Erythroblast (primary cell): ENCODE data around the gene ACP5.
A peak's percentile ranks its signal among the peaks of the same experiment; 100 is the strongest.
"Not testable (repeated sequence)": the region's sequence is repeated elsewhere in the genome, so short reads cannot be mapped to it uniquely, and the experiment has no call there.

Experiments
- DNase-seq, 2 experiments: peaks; one replicate each; lab custom pipeline; 2025; lab: John Stamatoyannopoulos, UW
- GATA1 ChIP-seq: IDR thresholded peaks from 2 replicates; pipeline ENCODE4 v1.6.1; 2011; ENCODE audit warnings: low read depth, mild to moderate bottlenecking, control low read depth, low read length, moderate library complexity
- POLR2A ChIP-seq: IDR thresholded peaks from 2 replicates; pipeline ENCODE4 v1.6.1; 2011; ENCODE audit warnings: mild to moderate bottlenecking, low read length

Gene ACP5

GRCh38 chr19:11577451-11578257 lies at the start of gene ACP5:
Gene ACP5 (minus strand): TSS chr19:11577645. CDS start chr19:11577317, 328 bp downstream.
- TF ChIP-seq GATA1 (no peak), POLR2A (no peak)
- no peak for DNase-seq

GRCh38 chr19:11626252-11626651 lies 48.8 kb upstream of the ACP5 start:
- TF ChIP-seq GATA1 = no peak
- TF ChIP-seq POLR2A = no peak
- no peak for DNase-seq

- DNase-seq = no peak
- TF ChIP-seq POLR2A (no peak), GATA1 (no peak)
These were observed 46.6 kb upstream of the ACP5 start for GRCh38 chr19:11624069-11624463.

- not testable (repeated sequence) for DNase-seq
These were observed 45.0 kb upstream of the ACP5 start for GRCh38 chr19:11622401-11622800.

GRCh38 chr19:11620553-11620952 lies 43.1 kb upstream of the ACP5 start:
- no peak for TF ChIP-seq GATA1
- no peak for TF ChIP-seq POLR2A
- no peak for DNase-seq

- peak in 1 of 2 experiments; percentile 38 for DNase-seq
- TF ChIP-seq POLR2A = no peak
- TF ChIP-seq GATA1 = no peak
These were observed 40.0 kb upstream of the ACP5 start for GRCh38 chr19:11617180-11618062.

GRCh38 chr19:11612816-11613511 lies 35.5 kb upstream of the ACP5 start:
- no peak for DNase-seq
- TF ChIP-seq GATA1 (no peak), POLR2A (no peak)

GRCh38 chr19:11611730-11612129 lies 34.3 kb upstream of the ACP5 start:
- no peak for DNase-seq
- TF ChIP-seq POLR2A (no peak), GATA1 (no peak)

- no peak for TF ChIP-seq GATA1
- peak; percentile 18 for TF ChIP-seq POLR2A
- DNase-seq = no peak
These were observed 29.0 kb upstream of the ACP5 start for GRCh38 chr19:11606484-11606883.

- DNase-seq = not testable (repeated sequence)
These were observed 22.3 kb upstream of the ACP5 start for GRCh38 chr19:11599704-11600103.

- TF ChIP-seq GATA1 = no peak
- TF ChIP-seq POLR2A = no peak
- DNase-seq = no peak
These were observed 21.3 kb upstream of the ACP5 start for GRCh38 chr19:11598746-11599145.

- TF ChIP-seq GATA1 = no peak
- no peak for TF ChIP-seq POLR2A
- DNase-seq = peak in 1 of 2 experiments; percentile 56
These were observed 20.6 kb upstream of the ACP5 start for GRCh38 chr19:11598103-11598483.

GRCh38 chr19:11597202-11598102 lies 20.0 kb upstream of the ACP5 start, which contains the start of gene ZNF627:
Gene ZNF627 (plus strand): TSS chr19:11597483. CDS start chr19:11597628, 145 bp downstream.
- TF ChIP-seq GATA1 (no peak), POLR2A (peak; percentile 98)
- peak; percentile 98 to 99 for DNase-seq
